Gastroesophageal sphincter (tissue), 4 donors: ENCODE measurements around the gene RNF103. TPM values are rescaled to one million over a fixed set of nuclear protein-coding genes. Genes with fewer than 3 reads are reported as not detected.

Experiments
- ATAC-seq: fragments of 150-250 bp; one replicate; pipeline ENCODE4 v1.9.1; 2016; ENCODE audit warnings: mild to moderate bottlenecking, moderate library complexity
- H3K27ac ChIP-seq, 4 donors: fragments of 200-600 bp; sonication (generic) in 3 of 4; 1 replicate in 3 of 4; 2 replicates in 1 of 4; pipeline ENCODE4 v1.5.1; 2016 to 2019
- H3K27me3 ChIP-seq: fragments of 200-600 bp; sonication (generic); one replicate; pipeline ENCODE4 v1.5.1; 2019
- H3K36me3 ChIP-seq, 2 donors: fragments of 200-600 bp; sonication (generic); one replicate each; pipeline ENCODE4 v1.5.1; 2019; ENCODE audit warnings: control low read depth in 1 of 2
- H3K4me1 ChIP-seq, 3 donors: fragments of 200-600 bp; sonication (generic); 1 replicate in 2 of 3; 2 replicates in 1 of 3; pipeline ENCODE4 v1.5.1; 2016 to 2019; ENCODE audit warnings: control low read depth in 2 of 3
- H3K4me3 ChIP-seq, 2 donors: fragments of 200-600 bp; sonication (generic); one replicate each; pipeline ENCODE4 v1.5.1; 2019; ENCODE audit warnings: mild to moderate bottlenecking in 1 of 2, moderate library complexity in 1 of 2
- H3K9me3 ChIP-seq, 3 donors: fragments of 200-600 bp; sonication (generic); one replicate each; pipeline ENCODE4 v1.5.1; 2017 to 2019; ENCODE audit warnings: control low read depth in 2 of 3
- CTCF ChIP-seq, 4 experiments: fragments of 200-600 bp in 2 of 4; fragments of 450-650 bp in 2 of 4; sonication (generic) in 1 of 4; IDR thresholded peaks; one replicate each; pipeline ENCODE4 v1.5.1; 2017 to 2019; ENCODE audit warnings: antibody characterized with exemption in 4 of 4, mild to moderate bottlenecking in 2 of 4, moderate library complexity in 2 of 4
- EP300 ChIP-seq: sonication (generic); formaldehyde crosslinking; IDR thresholded peaks from one replicate; pipeline ENCODE4 v1.6.1; 2017; ENCODE audit warnings: antibody characterized with exemption, mild to moderate bottlenecking
- POLR2A ChIP-seq, 2 donors: fragments of 450-650 bp; IDR thresholded peaks; one replicate each; pipeline ENCODE4 v1.6.1; 2017; ENCODE audit warnings: antibody characterized with exemption in 2 of 2, mild to moderate bottlenecking in 2 of 2, moderate library complexity in 1 of 2
- POLR2AphosphoS5 ChIP-seq: sonication (generic); formaldehyde crosslinking; IDR thresholded peaks from one replicate; pipeline ENCODE4 v1.6.1; 2017; ENCODE audit warnings: antibody characterized with exemption
- WGBS, 2 donors: methylation state at CpG; one replicate each; pipeline ENCODE4 v1.1.5; 2018; ENCODE audit warnings: low coverage in 1 of 2; 5-methylcytosine and 5-hydroxymethylcytosine counted together
- total RNA-seq, 4 donors: library from RNA; depleted of rRNA; stranded (reverse); fragments of >200 nt; gene quantifications; one replicate each; pipeline ENCODE4 v1.1.0, GENCODE V29; 2016

Gene RNF103
- total RNA-seq, 4 donors from 2014 or later = 40.5 to 67.9 (median 53.5) TPM

GRCh38 chr2:86633155-86633651, 9.5 kb upstream of the RNF103 start:
- no peaks in the 10 kb centered on the region for H3K27me3 ChIP-seq
- no peaks in the 10 kb centered on the region for H3K36me3 ChIP-seq
- no peak overlapping the region for H3K4me3 ChIP-seq

GRCh38 chr2:86632672-86633071, 9.0 kb upstream of the RNF103 start:
- no peaks in the 10 kb centered on the region for H3K9me3 ChIP-seq
- no peak for ATAC-seq
- peaks cover 0 to 6% (median 0%) of the 10 kb centered on the region in 3 donors for H3K4me1 ChIP-seq
- no peak overlapping the region for H3K4me3 ChIP-seq
- no peaks in the 10 kb centered on the region for H3K27me3 ChIP-seq
- TF ChIP-seq CTCF (IDR thresholded peaks at IDR 0.05) (no peak), POLR2AphosphoS5 (no peak), EP300 (no peak), POLR2A (IDR thresholded peaks at IDR 0.05) (no peak)
- H3K36me3 ChIP-seq = no peaks in the 10 kb centered on the region
- WGBS, 2 donors = 62 to 86% methylated on average over 1 to 2 of the region's 2 CpGs
- H3K27ac ChIP-seq = no peak overlapping the region

More at GRCh38 chr2:86633155-86633651, 9.5 kb upstream of the RNF103 start:
- 60 to 94% methylated on average over 2 of the region's 5 CpGs for whole genome bisulfite sequencing, 2 donors
- Histone ChIP-seq H3K9me3 (no peaks in the 10 kb centered on the region), H3K27ac (no peak overlapping the region), H3K4me1 (peaks cover 0 to 6% (median 0%) of the 10 kb centered on the region in 3 donors)
- no peak for TF ChIP-seq CTCF (IDR thresholded peaks at IDR 0.05)
- TF ChIP-seq POLR2AphosphoS5 = no peak
- TF ChIP-seq POLR2A (IDR thresholded peaks at IDR 0.05) = no peak
- no peak for TF ChIP-seq EP300
- no peak for ATAC-seq

- ATAC-seq = no peak
- TF ChIP-seq POLR2A (IDR thresholded peaks at IDR 0.05) (no peak), POLR2AphosphoS5 (no peak), CTCF (IDR thresholded peaks at IDR 0.05) (no peak), EP300 (no peak)
- H3K27ac ChIP-seq = no peak overlapping the region
- no peak overlapping the region for H3K4me3 ChIP-seq
- no peaks in the 10 kb centered on the region for H3K9me3 ChIP-seq
- WGBS, 2 donors = 73 to 82% methylated on average over 6 to 10 of the region's 10 CpGs
- H3K27me3 ChIP-seq = no peaks in the 10 kb centered on the region
- peaks cover 0 to 6% (median 0%) of the 10 kb centered on the region in 3 donors for H3K4me1 ChIP-seq
- H3K36me3 ChIP-seq = no peaks in the 10 kb centered on the region
These were observed 8.3 kb upstream of the RNF103 start for GRCh38 chr2:86631846-86632485.

GRCh38 chr2:86628091-86628522, 4.4 kb upstream of the RNF103 start:
- no peaks in the 10 kb centered on the region for H3K36me3 ChIP-seq
- H3K4me1 ChIP-seq = peaks cover 0 to 12% (median 0%) of the 10 kb centered on the region in 3 donors
- H3K4me3 ChIP-seq = no peak overlapping the region
- ATAC-seq = no peak
- TF ChIP-seq EP300 (no peak), POLR2A (IDR thresholded peaks at IDR 0.05) (no peak), POLR2AphosphoS5 (no peak), CTCF (IDR thresholded peaks at IDR 0.05) (no peak)
- H3K27me3 ChIP-seq = no peaks in the 10 kb centered on the region
- 64 to 72% methylated on average over 3 of the region's 3 CpGs for WGBS, 2 donors
- no peaks in the 10 kb centered on the region for H3K9me3 ChIP-seq
- no peak overlapping the region for H3K27ac ChIP-seq

- Histone ChIP-seq H3K4me1 (peaks cover 0 to 6% (median 0%) of the 10 kb centered on the region in 3 donors), H3K9me3 (no peaks in the 10 kb centered on the region), H3K36me3 (no peaks in the 10 kb centered on the region), H3K4me3 (no peak overlapping the region), H3K27me3 (no peaks in the 10 kb centered on the region), H3K27ac (no peak overlapping the region)
- no peak for TF ChIP-seq POLR2AphosphoS5
- ATAC-seq = no peak
- WGBS, 2 donors = 94 to 100% methylated on average over 3 of the region's 3 CpGs
These were observed 3.9 kb upstream of the RNF103 start for GRCh38 chr2:86627550-86627949.
